ENCODE data around the gene QDPR.

QDPR gene

GRCh38 chr4:17482716-17483115, 29.2 kb downstream of the QDPR start:
- Histone ChIP-seq H3K27ac (ENCODE audit: low read length) (no peak overlapping the region), H3K4me3 (ENCODE audit: low read depth in 1 of 2, low read length in 2 of 2) (no peak overlapping the region), H3K36me3 (ENCODE audit: control insufficient read depth in 1 of 2, insufficient read depth in 2 of 2, low read length in 2 of 2) (peaks cover 12 to 65% of the 10 kb centered on the region in 2 donors), H3K4me1 (ENCODE audit: control insufficient read depth in 1 of 2, insufficient read depth in 2 of 2, low read length in 2 of 2) (no peaks in the 10 kb centered on the region), H3K27me3 (ENCODE audit: low read depth, low read length) (no peaks in the 10 kb centered on the region), H3K9me3 (ENCODE audit: control insufficient read depth in 1 of 2, low read length in 2 of 2) (peaks cover 0 to 15% of the 10 kb centered on the region in 2 donors)

- Histone ChIP-seq H3K36me3 (ENCODE audit: control insufficient read depth in 1 of 2, insufficient read depth in 2 of 2, low read length in 2 of 2) (peaks cover 3 to 54% of the 10 kb centered on the region in 2 donors), H3K27me3 (ENCODE audit: low read depth, low read length) (no peaks in the 10 kb centered on the region), H3K27ac (ENCODE audit: low read length) (no peak overlapping the region), H3K4me3 (ENCODE audit: low read depth in 1 of 2, low read length in 2 of 2) (no peak overlapping the region), H3K4me1 (ENCODE audit: control insufficient read depth in 1 of 2, insufficient read depth in 2 of 2, low read length in 2 of 2) (no peaks in the 10 kb centered on the region), H3K9me3 (ENCODE audit: control insufficient read depth in 1 of 2, low read length in 2 of 2) (peaks cover 0 to 15% of the 10 kb centered on the region in 2 donors)
Observed at GRCh38 chr4:17480955-17481354, 30.9 kb downstream of the QDPR start.

GRCh38 chr4:17480210-17480927, 31.5 kb downstream of the QDPR start:
- Histone ChIP-seq H3K36me3 (ENCODE audit: control insufficient read depth in 1 of 2, insufficient read depth in 2 of 2, low read length in 2 of 2) (peaks cover 3 to 48% of the 10 kb centered on the region in 2 donors), H3K4me3 (ENCODE audit: low read depth in 1 of 2, low read length in 2 of 2) (no peak overlapping the region), H3K27ac (ENCODE audit: low read length) (no peak overlapping the region), H3K27me3 (ENCODE audit: low read depth, low read length) (no peaks in the 10 kb centered on the region), H3K9me3 (ENCODE audit: control insufficient read depth in 1 of 2, low read length in 2 of 2) (peaks cover 0 to 15% of the 10 kb centered on the region in 2 donors), H3K4me1 (ENCODE audit: control insufficient read depth in 1 of 2, insufficient read depth in 2 of 2, low read length in 2 of 2) (no peaks in the 10 kb centered on the region)

GRCh38 chr4:17477774-17478472, 34.0 kb downstream of the QDPR start:
- peaks cover 0 to 15% of the 10 kb centered on the region in 2 donors for H3K9me3 ChIP-seq (ENCODE audit: control insufficient read depth in 1 of 2, low read length in 2 of 2)
- no peaks in the 10 kb centered on the region for H3K27me3 ChIP-seq (ENCODE audit: low read depth, low read length)
- no peak overlapping the region for H3K27ac ChIP-seq (ENCODE audit: low read length)
- H3K4me3 ChIP-seq (ENCODE audit: low read depth in 1 of 2, low read length in 2 of 2) = no peak overlapping the region
- no peaks in the 10 kb centered on the region for H3K4me1 ChIP-seq (ENCODE audit: control insufficient read depth in 1 of 2, insufficient read depth in 2 of 2, low read length in 2 of 2)
- peaks cover 3 to 42% of the 10 kb centered on the region in 2 donors for H3K36me3 ChIP-seq (ENCODE audit: control insufficient read depth in 1 of 2, insufficient read depth in 2 of 2, low read length in 2 of 2)

GRCh38 chr4:17476853-17477252, 35.0 kb downstream of the QDPR start:
- Histone ChIP-seq H3K27ac (ENCODE audit: low read length) (no peak overlapping the region), H3K9me3 (ENCODE audit: control insufficient read depth in 1 of 2, low read length in 2 of 2) (peaks cover 0 to 15% of the 10 kb centered on the region in 2 donors), H3K4me1 (ENCODE audit: control insufficient read depth in 1 of 2, insufficient read depth in 2 of 2, low read length in 2 of 2) (no peaks in the 10 kb centered on the region), H3K36me3 (ENCODE audit: control insufficient read depth in 1 of 2, insufficient read depth in 2 of 2, low read length in 2 of 2) (peaks cover 3 to 33% of the 10 kb centered on the region in 2 donors), H3K27me3 (ENCODE audit: low read depth, low read length) (no peaks in the 10 kb centered on the region), H3K4me3 (ENCODE audit: low read depth in 1 of 2, low read length in 2 of 2) (no peak overlapping the region)

- no peak overlapping the region for H3K27ac ChIP-seq (ENCODE audit: low read length)
- no peaks in the 10 kb centered on the region for H3K4me1 ChIP-seq (ENCODE audit: control insufficient read depth in 1 of 2, insufficient read depth in 2 of 2, low read length in 2 of 2)
- H3K4me3 ChIP-seq (ENCODE audit: low read depth in 1 of 2, low read length in 2 of 2) = no peak overlapping the region
- H3K27me3 ChIP-seq (ENCODE audit: low read depth, low read length) = no peaks in the 10 kb centered on the region
- H3K9me3 ChIP-seq (ENCODE audit: control insufficient read depth in 1 of 2, low read length in 2 of 2) = peaks cover 0 to 7% of the 10 kb centered on the region in 2 donors
- H3K36me3 ChIP-seq (ENCODE audit: control insufficient read depth in 1 of 2, insufficient read depth in 2 of 2, low read length in 2 of 2) = peaks cover 0 to 19% of the 10 kb centered on the region in 2 donors
Observed at GRCh38 chr4:17475481-17475880, 36.4 kb downstream of the QDPR start.

GRCh38 chr4:17469931-17470674, 41.8 kb downstream of the QDPR start:
- H3K27me3 ChIP-seq (ENCODE audit: low read depth, low read length) = no peaks in the 10 kb centered on the region
- no peak overlapping the region for H3K4me3 ChIP-seq (ENCODE audit: low read depth in 1 of 2, low read length in 2 of 2)
- no peaks in the 10 kb centered on the region for H3K4me1 ChIP-seq (ENCODE audit: control insufficient read depth in 1 of 2, insufficient read depth in 2 of 2, low read length in 2 of 2)
- H3K9me3 ChIP-seq (ENCODE audit: control insufficient read depth in 1 of 2, low read length in 2 of 2) = no peaks in the 10 kb centered on the region
- H3K36me3 ChIP-seq (ENCODE audit: control insufficient read depth in 1 of 2, insufficient read depth in 2 of 2, low read length in 2 of 2) = no peaks in the 10 kb centered on the region
- no peak overlapping the region for H3K27ac ChIP-seq (ENCODE audit: low read length)

- H3K9me3 ChIP-seq (ENCODE audit: control insufficient read depth in 1 of 2, low read length in 2 of 2) = no peaks in the 10 kb centered on the region
- H3K27me3 ChIP-seq (ENCODE audit: low read depth, low read length) = no peaks in the 10 kb centered on the region
- H3K27ac ChIP-seq (ENCODE audit: low read length) = no peak overlapping the region
- no peaks in the 10 kb centered on the region for H3K36me3 ChIP-seq (ENCODE audit: control insufficient read depth in 1 of 2, insufficient read depth in 2 of 2, low read length in 2 of 2)
- H3K4me3 ChIP-seq (ENCODE audit: low read depth in 1 of 2, low read length in 2 of 2) = no peak overlapping the region
- H3K4me1 ChIP-seq (ENCODE audit: control insufficient read depth in 1 of 2, insufficient read depth in 2 of 2, low read length in 2 of 2) = no peaks in the 10 kb centered on the region
Observed at GRCh38 chr4:17468619-17469221, 43.2 kb downstream of the QDPR start.

GRCh38 chr4:17463606-17464005, 48.3 kb downstream of the QDPR start:
- H3K27ac ChIP-seq (ENCODE audit: low read length) = no peak overlapping the region
- H3K36me3 ChIP-seq (ENCODE audit: control insufficient read depth in 1 of 2, insufficient read depth in 2 of 2, low read length in 2 of 2) = peaks cover 0 to 3% of the 10 kb centered on the region in 2 donors
- no peaks in the 10 kb centered on the region for H3K4me1 ChIP-seq (ENCODE audit: control insufficient read depth in 1 of 2, insufficient read depth in 2 of 2, low read length in 2 of 2)

GRCh38 chr4:17450269-17450804, 61.6 kb downstream of the QDPR start:
- Histone ChIP-seq H3K27ac (ENCODE audit: low read length) (no peak overlapping the region), H3K4me3 (ENCODE audit: low read depth in 1 of 2, low read length in 2 of 2) (no peak overlapping the region), H3K4me1 (ENCODE audit: control insufficient read depth in 1 of 2, insufficient read depth in 2 of 2, low read length in 2 of 2) (no peaks in the 10 kb centered on the region), H3K27me3 (ENCODE audit: low read depth, low read length) (no peaks in the 10 kb centered on the region), H3K36me3 (ENCODE audit: control insufficient read depth in 1 of 2, insufficient read depth in 2 of 2, low read length in 2 of 2) (no peaks in the 10 kb centered on the region), H3K9me3 (ENCODE audit: control insufficient read depth in 1 of 2, low read length in 2 of 2) (no peaks in the 10 kb centered on the region)

More at GRCh38 chr4:17463606-17464005, 48.3 kb downstream of the QDPR start:
- no peak overlapping the region for H3K4me3 ChIP-seq (ENCODE audit: low read depth in 1 of 2, low read length in 2 of 2)
- no peaks in the 10 kb centered on the region for H3K9me3 ChIP-seq (ENCODE audit: control insufficient read depth in 1 of 2, low read length in 2 of 2)
- H3K27me3 ChIP-seq (ENCODE audit: low read depth, low read length) = no peaks in the 10 kb centered on the region

GRCh38 chr4:17448689-17449088, 63.2 kb downstream of the QDPR start:
- H3K4me3 ChIP-seq (ENCODE audit: low read depth in 1 of 2, low read length in 2 of 2) = no peak overlapping the region
- H3K9me3 ChIP-seq (ENCODE audit: control insufficient read depth in 1 of 2, low read length in 2 of 2) = no peaks in the 10 kb centered on the region
- no peaks in the 10 kb centered on the region for H3K27me3 ChIP-seq (ENCODE audit: low read depth, low read length)
- H3K4me1 ChIP-seq (ENCODE audit: control insufficient read depth in 1 of 2, insufficient read depth in 2 of 2, low read length in 2 of 2) = no peaks in the 10 kb centered on the region
- no peaks in the 10 kb centered on the region for H3K36me3 ChIP-seq (ENCODE audit: control insufficient read depth in 1 of 2, insufficient read depth in 2 of 2, low read length in 2 of 2)
- H3K27ac ChIP-seq (ENCODE audit: low read length) = no peak overlapping the region
